NB4 (cell line): ENCODE results near the gene CTNNA3.
"Not testable (repeated sequence)": the region's sequence is repeated elsewhere in the genome, so short reads cannot be mapped to it uniquely, and the experiment has no call there.

ENCODE experiments used
- CTCF ChIP-seq: IDR thresholded peaks from one replicate; pipeline ENCODE4 v1.5.1; 2012; ENCODE audit warnings: low read depth, low read length
- POLR2A ChIP-seq: IDR thresholded peaks from 2 replicates; pipeline ENCODE4 v1.6.1; 2011; ENCODE audit warnings: mild to moderate bottlenecking; ENCODE audit not compliant: insufficient read length; ENCODE audit errors: extremely low read depth
- TF ChIP-seq, protein P1 (sequence below): IDR thresholded peaks from 2 replicates; pipeline ENCODE4 v1.6.1; 2011; ENCODE audit warnings: low read depth, low read length

DNA sequence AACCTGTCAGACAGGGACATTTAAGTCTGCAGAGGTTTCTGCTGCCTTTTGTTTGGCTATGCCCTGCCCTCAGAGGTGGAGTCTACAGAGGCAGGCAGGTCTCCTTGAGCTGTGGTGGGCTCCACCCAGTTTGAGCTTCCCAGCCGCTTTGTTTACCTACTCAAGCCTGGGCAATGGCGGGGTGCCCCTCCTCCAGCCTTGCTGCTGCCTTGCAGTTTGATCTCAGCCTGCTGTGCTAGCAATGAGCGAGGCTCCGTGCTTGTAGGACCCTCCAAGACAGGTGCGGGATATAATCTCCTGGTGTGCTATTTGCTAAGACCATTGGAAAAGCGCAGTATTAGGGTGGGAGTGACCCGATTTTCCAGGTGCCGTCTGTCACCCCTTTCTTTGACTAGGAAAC lies 1360.2 kb downstream of the CTNNA3 start:
- not testable (repeated sequence) for TF ChIP-seq POLR2A, CTCF
- TF ChIP-seq, protein P1, sequence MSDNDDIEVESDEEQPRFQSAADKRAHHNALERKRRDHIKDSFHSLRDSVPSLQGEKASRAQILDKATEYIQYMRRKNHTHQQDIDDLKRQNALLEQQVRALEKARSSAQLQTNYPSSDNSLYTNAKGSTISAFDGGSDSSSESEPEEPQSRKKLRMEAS, result not testable (repeated sequence)
